K562 (cell line): ENCODE data around the gene IFIT5. TPM values are rescaled to one million over a fixed set of nuclear protein-coding genes. Genes with fewer than 3 reads are reported as not detected.
A peak's percentile ranks its signal among the peaks of the same experiment; 100 is the strongest.

ENCODE experiments used
- EZH2 ChIP-seq: IDR thresholded peaks from 2 replicates; pipeline ENCODE4 v1.6.1; 2012; ENCODE audit warnings: low read depth, mild to moderate bottlenecking, inconsistent platforms, low read length, borderline replicate concordance
- LARP7 ChIP-seq: fragments of 450-650 bp; IDR thresholded peaks from 2 replicates; pipeline ENCODE4 v1.6.1; 2016
- MYC ChIP-seq, 2 experiments: fragments of 250-450 bp in 1 of 2; sonication (Bioruptor Pico) in 1 of 2; IDR thresholded peaks; 2 replicates each; pipeline versions ENCODE4 v1.5.1 to v1.6.1; 2012 to 2021; ENCODE audit warnings: low read depth in 2 of 2, borderline replicate concordance in 1 of 2, improper control_type of control experiment in 1 of 2, low read length in 1 of 2, mild to moderate bottlenecking in 1 of 2, moderate library complexity in 1 of 2
- NR2C2 ChIP-seq, 2 experiments: fragments of 200-800 bp in 1 of 2; sonication (Bioruptor generic) in 1 of 2; sonication (generic) in 1 of 2; formaldehyde crosslinking in 1 of 2; IDR thresholded peaks; 2 replicates each; pipeline versions ENCODE4 v1.6.1 to v1.8.0; 2016 to 2022; ENCODE audit warnings: mild to moderate bottlenecking in 1 of 2, missing compliant biosample characterization in 1 of 2, missing genetic modification characterization in 1 of 2, missing genetic modification reagents in 1 of 2
- PML ChIP-seq: IDR thresholded peaks from 2 replicates; pipeline ENCODE4 v1.6.1; 2012; ENCODE audit warnings: low read length, inconsistent platforms
- POLR2H ChIP-seq: IDR thresholded peaks from 2 replicates; pipeline ENCODE4 v1.6.1; 2016; ENCODE audit warnings: missing genetic modification characterization, low read depth, mild to moderate bottlenecking, control low read depth, missing compliant biosample characterization, moderate library complexity
- STAT6 ChIP-seq: sonication (generic); formaldehyde crosslinking; IDR thresholded peaks from 2 replicates; pipeline ENCODE4 v1.8.1; 2023; ENCODE audit warnings: mild to moderate bottlenecking, missing genetic modification reagents
- TCF3 ChIP-seq: sonication (generic); formaldehyde crosslinking; IDR thresholded peaks from 2 replicates; pipeline ENCODE4 v1.4.0; 2020; ENCODE audit warnings: mild to moderate bottlenecking, missing genetic modification reagents
- YY1 ChIP-seq, 3 experiments: IDR thresholded peaks; 2 replicates each; pipeline ENCODE4 v1.6.1; 2011; ENCODE audit warnings: low read length in 2 of 3, mild to moderate bottlenecking in 2 of 3, moderate library complexity in 2 of 3, borderline replicate concordance in 1 of 3, control low read depth in 1 of 3, low read depth in 1 of 3; ENCODE audit not compliant: insufficient read depth in 3 of 3, insufficient replicate concordance in 2 of 3, control insufficient read depth in 1 of 3, insufficient read length in 1 of 3; ENCODE audit errors: extremely low read depth in 1 of 3
- ZC3H11A ChIP-seq: IDR thresholded peaks from 2 replicates; pipeline ENCODE4 v1.6.1; 2012; ENCODE audit warnings: low read depth, low read length, improper control_type of control experiment
- ZNF217 ChIP-seq: sonication (generic); formaldehyde crosslinking; IDR thresholded peaks from 2 replicates; pipeline ENCODE4 v1.8.0; 2022; ENCODE audit warnings: mild to moderate bottlenecking, missing genetic modification reagents
- ZNF318 ChIP-seq, 2 experiments: fragments of 450-650 bp; IDR thresholded peaks; 2 replicates each; pipeline ENCODE4 v1.6.1; 2016; ENCODE audit warnings: mild to moderate bottlenecking in 2 of 2, borderline replicate concordance in 1 of 2, low read depth in 1 of 2, moderate library complexity in 1 of 2
- polyA plus RNA-seq, 8 experiments: library from polyadenylated mRNA; depleted of rRNA in 4 of 8; stranded (reverse) in 5 of 8; unstranded in 3 of 8; fragments of >200 nt; fragmentation: Nextera tagmentation in 2 of 8; fragmentation: Illumina TruSeq in 1 of 8; extraction: Ambion mirVana in 2 of 8; extraction: Trizol in 1 of 8; gene quantifications; 2 replicates each; pipeline versions ENCODE4 v1.2.1 to v1.2.3, GENCODE V29; 2011 to 2014; ENCODE audit warnings: inconsistent platforms in 1 of 8, missing spikeins in 1 of 8
- total RNA-seq, 7 experiments: library from RNA; depleted of rRNA in 6 of 7; stranded (reverse); fragments of >200 nt in 6 of 7; fragmentation: Illumina TruSeq in 2 of 7; extraction: Trizol in 2 of 7; gene quantifications; 2 replicates each; pipeline versions ENCODE4 v1.2.1 to v1.2.3, GENCODE V29; 2011 to 2021; ENCODE audit warnings: low replicate concordance in 1 of 7

IFIT5 gene
- total and polyA plus RNA-seq, 9 of the 15 experiments (the other 6 are each of a cell fraction or from before 2014, with no cell fraction given): 0.04 to 0.11 (median 0.06) TPM; not detected in 5

GRCh38 chr10:89373916-89374711, 40.3 kb upstream of the IFIT5 start (continued):
- TF ChIP-seq ZC3H11A: no peak
- peak; percentile 61 for TF ChIP-seq TCF3
- TF ChIP-seq MYC (IDR thresholded peaks at IDR 0.05; ENCODE audit: low read depth, low read length): no peak
- TF ChIP-seq MYC (CRISPR knock-in tag; IDR thresholded peaks at IDR 0.05; ENCODE audit: borderline replicate concordance, low read depth): no peak
- TF ChIP-seq EZH2: no peak
- TF ChIP-seq YY1 (IDR thresholded peaks at IDR 0.05; ENCODE audit: borderline replicate concordance in 1 of 3, control insufficient read depth in 1 of 3, extremely low read depth in 1 of 3, insufficient read depth in 3 of 3, insufficient read length in 1 of 3, insufficient replicate concordance in 2 of 3, low read depth in 1 of 3, low read length in 2 of 3): no peak
- TF ChIP-seq ZNF217 (CRISPR knock-in tag): no peak
- no peak for TF ChIP-seq LARP7
- no peak for TF ChIP-seq POLR2H (tag)
- TF ChIP-seq ZNF318 (IDR thresholded peaks at IDR 0.05; ENCODE audit: borderline replicate concordance in 1 of 2, low read depth in 1 of 2): no peak
- TF ChIP-seq NR2C2 (CRISPR knock-in tag; IDR thresholded peaks at IDR 0.05): no peak
- no peak for TF ChIP-seq NR2C2 (tag; IDR thresholded peaks at IDR 0.05)
- 0 out of 2 replicates have a peak, but pooled peaks have one; percentile 0 for TF ChIP-seq PML
- no peak for TF ChIP-seq STAT6
